Smooth muscle cell (in vitro differentiated cells): ENCODE data around the gene UTS2B. TPM values are rescaled to one million over a fixed set of nuclear protein-coding genes. Genes with fewer than 3 reads are reported as not detected.
A peak's percentile ranks its signal among the peaks of the same experiment; 100 is the strongest.

ENCODE experiments used
- DNase-seq: peaks from one replicate; lab custom pipeline; 2025; ENCODE audit not compliant: unreplicated experiment; lab: John Stamatoyannopoulos, UW
- H2AFZ ChIP-seq: fragments of 200-600 bp; sonication (generic); 2 replicates; pipeline ENCODE4 v1.6.0; 2016; ENCODE audit warnings: antibody characterized with exemption, low read depth, mild to moderate bottlenecking
- H3F3A ChIP-seq: fragments of 200-600 bp; sonication (generic); 2 replicates; pipeline ENCODE4 v1.6.0; 2017; ENCODE audit warnings: antibody characterized with exemption, low read depth
- H3K27ac ChIP-seq: fragments of 200-600 bp; sonication (generic); 2 replicates; pipeline ENCODE4 v1.5.1; 2016; ENCODE audit warnings: low read depth, mild to moderate bottlenecking
- H3K27me3 ChIP-seq: fragments of 200-600 bp; sonication (generic); 2 replicates; pipeline ENCODE4 v1.6.1; 2016; ENCODE audit warnings: low read depth, mild to moderate bottlenecking
- H3K36me3 ChIP-seq: fragments of 200-600 bp; sonication (generic); 2 replicates; pipeline ENCODE4 v1.5.1; 2016; ENCODE audit warnings: low read depth
- H3K4me1 ChIP-seq: fragments of 200-600 bp; sonication (generic); 2 replicates; pipeline ENCODE4 v1.5.1; 2016; ENCODE audit warnings: low read depth
- H3K4me2 ChIP-seq: fragments of 200-600 bp; sonication (generic); 2 replicates; pipeline ENCODE4 v1.6.0; 2016; ENCODE audit warnings: mild to moderate bottlenecking
- H3K4me3 ChIP-seq: fragments of 200-600 bp; sonication (generic); 2 replicates; pipeline ENCODE4 v1.5.1; 2016; ENCODE audit warnings: mild to moderate bottlenecking
- H3K79me2 ChIP-seq: fragments of 200-600 bp; sonication (generic); 2 replicates; pipeline ENCODE4 v1.6.0; 2016; ENCODE audit warnings: low read depth, mild to moderate bottlenecking
- H3K9ac ChIP-seq: fragments of 200-600 bp; sonication (generic); 2 replicates; pipeline ENCODE4 v1.6.0; 2016; ENCODE audit warnings: low read depth
- H3K9me3 ChIP-seq: fragments of 200-600 bp; sonication (generic); replicated peaks from 2 replicates; pipeline ENCODE4 v1.5.1; 2016; ENCODE audit warnings: low read depth
- H4K20me1 ChIP-seq: fragments of 200-600 bp; sonication (generic); 2 replicates; pipeline ENCODE4 v1.6.0; 2016; ENCODE audit warnings: low read depth
- CTCF ChIP-seq: fragments of 200-600 bp; sonication (generic); IDR thresholded peaks from 2 replicates; pipeline ENCODE4 v1.5.1; 2017; ENCODE audit warnings: borderline replicate concordance, mild to moderate bottlenecking, antibody characterized with exemption; ENCODE audit not compliant: insufficient read depth, poor library complexity, severe bottlenecking
- WGBS: methylation state at CpG from one replicate; pipeline ENCODE4 v1.1.7; 2016; ENCODE audit warnings: low lambda C conversion rate; 5-methylcytosine and 5-hydroxymethylcytosine counted together
- polyA plus RNA-seq: library from polyadenylated mRNA; unstranded; fragments of >200 nt; fragmentation: Nextera tagmentation; extraction: Ambion mirVana; gene quantifications from 2 replicates; pipeline ENCODE4 v1.2.1, GENCODE V29; 2016
- total RNA-seq: library from RNA; depleted of rRNA; stranded (reverse); fragments of >200 nt; gene quantifications from 2 replicates; pipeline ENCODE4 v1.2.3, GENCODE V29; 2014

Gene UTS2B
- total and polyA plus RNA-seq, 2 experiments from 2014 or later = 1.1 TPM; not detected in 1

- no peak overlapping the region for H2AFZ ChIP-seq
- peaks cover 3% of the 10 kb centered on the region for H4K20me1 ChIP-seq
- H3K4me2 ChIP-seq = no peak overlapping the region
- TF ChIP-seq CTCF = no peak
- no peak overlapping the region for H3K9ac ChIP-seq
- H3K9me3 ChIP-seq = no peaks in the 10 kb centered on the region
- 95% methylated on average over 2 of the region's 2 CpGs for WGBS
- H3K4me1 ChIP-seq = peaks cover 8% of the 10 kb centered on the region
- peaks cover 18% of the 10 kb centered on the region for H3F3A ChIP-seq
- no peaks in the 10 kb centered on the region for H3K27me3 ChIP-seq
- no peak for DNase-seq
- peaks cover 11% of the 10 kb centered on the region for H3K36me3 ChIP-seq
- H3K79me2 ChIP-seq = no peaks in the 10 kb centered on the region
- H3K27ac ChIP-seq = no peak overlapping the region
- no peak overlapping the region for H3K4me3 ChIP-seq
Measured at GRCh38 chr3:191372122-191372521, 41.8 kb upstream of the UTS2B start.

DNA sequence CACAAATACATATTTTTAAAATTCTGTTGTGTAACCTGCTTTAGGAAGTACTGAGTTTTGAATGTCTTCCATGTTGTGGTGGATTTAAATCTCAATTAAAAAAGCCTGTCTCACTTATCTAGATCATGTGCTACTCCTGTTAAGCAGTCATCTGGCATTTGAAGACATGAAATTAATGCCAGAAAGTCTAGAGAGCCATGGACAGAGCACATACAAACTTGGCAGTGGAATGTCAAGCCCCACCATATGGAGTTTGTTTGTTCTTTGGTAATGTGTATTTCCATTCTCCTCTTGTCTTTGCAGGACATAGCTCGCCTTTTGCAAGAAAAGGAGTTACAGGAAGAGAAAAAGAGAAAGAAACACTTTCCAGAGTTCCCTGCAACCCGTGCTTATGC is 39.3 kb upstream of the UTS2B start:
- Histone ChIP-seq H3K9me3 (no peaks in the 10 kb centered on the region), H3F3A (peaks cover 7% of the 10 kb centered on the region), H3K36me3 (peaks cover 7% of the 10 kb centered on the region), H3K4me2 (no peak overlapping the region), H3K27ac (no peak overlapping the region), H3K4me1 (peaks cover 4% of the 10 kb centered on the region), H3K79me2 (no peaks in the 10 kb centered on the region), H4K20me1 (no peaks in the 10 kb centered on the region), H2AFZ (no peak overlapping the region), H3K9ac (no peak overlapping the region), H3K27me3 (no peaks in the 10 kb centered on the region), H3K4me3 (no peak overlapping the region)
- 84% methylated on average over 2 of the region's 2 CpGs for WGBS
- no peak for TF ChIP-seq CTCF
- DNase-seq = no peak

GRCh38 chr3:191368755-191369615 is 38.7 kb upstream of the UTS2B start:
- no peak for TF ChIP-seq CTCF
- Histone ChIP-seq H3K27ac (no peak overlapping the region), H2AFZ (no peak overlapping the region)

GRCh38 chr3:191366675-191367074 is 36.3 kb upstream of the UTS2B start:
- Histone ChIP-seq H3K36me3 (peaks cover 21% of the 10 kb centered on the region), H3K9me3 (no peaks in the 10 kb centered on the region), H3K27ac (peak overlapping the region; percentile 33)

More at GRCh38 chr3:191368755-191369615, 38.7 kb upstream of the UTS2B start:
- H3K4me2 ChIP-seq = no peak overlapping the region
- H3K9me3 ChIP-seq = no peaks in the 10 kb centered on the region
- no peaks in the 10 kb centered on the region for H3K27me3 ChIP-seq
- 77% methylated on average over 5 of the region's 5 CpGs for WGBS
- no peak overlapping the region for H3K9ac ChIP-seq
- H3K79me2 ChIP-seq = no peaks in the 10 kb centered on the region
- H3K4me1 ChIP-seq = peaks cover 4% of the 10 kb centered on the region
- no peaks in the 10 kb centered on the region for H4K20me1 ChIP-seq
- peaks cover 7% of the 10 kb centered on the region for H3F3A ChIP-seq
- DNase-seq = no peak
- H3K36me3 ChIP-seq = peaks cover 7% of the 10 kb centered on the region
- no peak overlapping the region for H3K4me3 ChIP-seq

More at GRCh38 chr3:191366675-191367074, 36.3 kb upstream of the UTS2B start:
- H3F3A ChIP-seq = peaks cover 9% of the 10 kb centered on the region
- H3K27me3 ChIP-seq = no peaks in the 10 kb centered on the region
- H3K79me2 ChIP-seq = no peaks in the 10 kb centered on the region
- peaks cover 6% of the 10 kb centered on the region for H3K4me1 ChIP-seq
- no peak overlapping the region for H2AFZ ChIP-seq
- peak overlapping the region; percentile 58 for H3K4me2 ChIP-seq
- no peaks in the 10 kb centered on the region for H4K20me1 ChIP-seq
- TF ChIP-seq CTCF = no peak
- no peak overlapping the region for H3K4me3 ChIP-seq
- no peak for DNase-seq
- WGBS = 18% methylated on average over 2 of the region's 2 CpGs
- H3K9ac ChIP-seq = no peak overlapping the region
